IPS DF 6.9 (cell line): ENCODE measurements around the gene CEMP1.

Experiments
- DNase-seq: peaks from one replicate; pipeline ENCODE4 v3.0.0-alpha.2; 2013; ENCODE audit warnings: low read depth, low spot score
- H3K27ac ChIP-seq: one replicate; pipeline ENCODE4 v1.5.1; 2013; ENCODE audit warnings: low read length, control low read depth
- H3K27me3 ChIP-seq: 2 replicates; pipeline ENCODE4 v1.6.1; 2013; ENCODE audit warnings: mild to moderate bottlenecking, low read length; ENCODE audit not compliant: control insufficient read depth, insufficient read depth
- H3K36me3 ChIP-seq: 2 replicates; pipeline ENCODE4 v1.6.1; 2013; ENCODE audit warnings: low read length; ENCODE audit not compliant: control insufficient read depth, insufficient read depth
- H3K4me1 ChIP-seq: 2 replicates; pipeline ENCODE4 v1.6.1; 2013; ENCODE audit warnings: low read length; ENCODE audit not compliant: control insufficient read depth, insufficient read depth
- H3K4me3 ChIP-seq: 2 replicates; pipeline ENCODE4 v1.5.1; 2013; ENCODE audit warnings: mild to moderate bottlenecking, low read length
- H3K9me3 ChIP-seq: 2 replicates; pipeline ENCODE4 v1.6.1; 2013; ENCODE audit warnings: low read length, inconsistent platforms; ENCODE audit not compliant: control insufficient read depth, insufficient read depth
- WGBS: extraction: QIAGEN DNeasy Blood & Tissue Kit; methylation state at CpG from one replicate; pipeline ENCODE4 v1.1.7; 2013; ENCODE audit warnings: mixed read lengths, missing lambda C conversion rate; ENCODE audit not compliant: insufficient read length, insufficient coverage; 5-methylcytosine and 5-hydroxymethylcytosine counted together

Gene CEMP1

DNA sequence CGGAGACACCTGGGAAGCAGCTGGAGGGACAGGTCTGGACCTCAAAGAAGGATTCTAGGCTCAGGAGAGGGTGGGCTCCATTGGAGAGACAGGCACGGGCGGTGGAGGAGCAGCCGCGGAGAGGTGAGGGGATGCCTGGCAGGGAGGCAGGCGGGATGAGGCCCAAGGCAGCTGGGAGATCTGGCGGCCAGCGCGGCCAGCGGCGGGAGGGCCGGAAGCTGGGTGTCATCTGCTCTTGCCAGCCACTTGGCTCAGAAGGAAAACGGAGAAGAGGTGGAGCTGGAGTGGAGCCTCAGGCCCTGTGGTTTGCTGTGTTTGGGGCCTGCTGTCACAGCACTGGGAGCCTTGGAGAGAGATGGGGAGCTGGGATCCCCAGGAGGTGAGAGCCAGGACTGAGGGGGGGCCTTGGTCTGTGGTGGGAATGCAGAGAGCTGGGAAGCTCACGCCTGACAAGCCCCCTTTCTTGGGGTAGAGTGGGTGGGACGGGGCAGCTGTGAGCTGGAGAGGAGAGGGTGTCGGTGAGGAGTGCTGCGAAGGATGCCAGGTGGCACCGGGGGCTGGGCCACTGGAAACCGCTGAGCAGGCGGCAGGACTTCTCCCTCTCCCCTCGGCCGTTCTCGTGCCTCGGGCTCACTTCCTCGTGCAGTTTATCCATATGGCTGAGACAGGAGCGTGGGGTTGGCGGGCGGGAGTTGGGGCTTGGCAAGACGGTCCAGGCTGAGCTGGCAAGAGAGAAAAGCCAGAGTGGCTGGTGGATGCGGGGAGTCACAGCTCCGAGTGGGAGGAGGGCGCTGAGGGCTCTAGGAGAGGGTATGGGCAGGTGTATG lies 48.3 kb downstream of the CEMP1 start:
- no peak for DNase-seq
- Histone ChIP-seq H3K9me3 (no peaks in the 10 kb centered on the region), H3K4me3 (no peak overlapping the region), H3K36me3 (no peaks in the 10 kb centered on the region), H3K27ac (no peak overlapping the region), H3K27me3 (no peaks in the 10 kb centered on the region), H3K4me1 (no peaks in the 10 kb centered on the region)
- WGBS, result no CpG with 5 or more reads among the region's 32 CpGs

DNA sequence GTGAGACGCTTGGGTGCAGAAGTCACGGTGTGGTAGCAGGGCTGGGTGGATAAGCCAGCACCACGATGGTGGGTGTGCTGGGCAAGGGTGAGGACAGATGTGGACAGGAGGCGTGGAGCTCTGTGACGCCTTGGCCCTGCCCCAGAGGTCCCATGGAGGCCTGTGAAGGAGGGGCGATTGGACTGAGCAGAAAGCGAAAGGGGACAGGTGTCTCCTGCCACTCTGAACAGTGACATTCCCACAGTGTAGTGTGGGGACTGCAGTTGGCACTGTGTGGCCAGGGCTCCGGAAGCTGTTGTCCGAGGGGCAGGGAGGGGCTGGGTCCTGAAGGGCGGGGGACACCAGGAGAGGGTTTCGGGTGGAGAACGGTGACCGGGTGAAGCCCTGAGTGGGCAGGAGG lies 49.0 kb downstream of the CEMP1 start:
- H3K4me1 ChIP-seq, result no peaks in the 10 kb centered on the region
- no peak overlapping the region for H3K27ac ChIP-seq
- no peak for DNase-seq
- whole genome bisulfite sequencing, result no CpG with 5 or more reads among the region's 13 CpGs
- no peaks in the 10 kb centered on the region for H3K27me3 ChIP-seq
- H3K4me3 ChIP-seq, result no peak overlapping the region
- H3K9me3 ChIP-seq, result no peaks in the 10 kb centered on the region
- H3K36me3 ChIP-seq, result no peaks in the 10 kb centered on the region

DNA sequence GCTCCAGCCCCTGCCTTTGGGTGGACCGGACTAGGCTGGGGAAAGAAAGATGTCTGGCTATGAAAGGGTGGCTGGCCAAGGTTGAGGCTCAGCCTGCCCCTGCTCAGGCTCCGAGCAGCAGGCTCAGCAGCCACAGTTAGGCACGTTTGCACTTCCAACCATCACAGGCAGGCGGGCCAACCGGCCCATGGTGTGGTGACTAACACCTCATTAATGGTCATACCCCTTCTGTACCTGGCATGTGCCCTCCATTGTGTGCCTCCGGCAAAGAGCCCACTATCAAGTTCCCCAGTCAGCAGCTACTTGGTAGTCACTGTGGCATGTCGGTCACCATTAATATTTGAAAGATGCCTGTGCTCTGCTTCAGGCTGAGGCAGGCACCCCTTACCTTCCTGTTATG lies 49.5 kb downstream of the CEMP1 start:
- WGBS, result no CpG with 5 or more reads among the region's 7 CpGs
- no peaks in the 10 kb centered on the region for H3K36me3 ChIP-seq
- DNase-seq, result no peak

DNA sequence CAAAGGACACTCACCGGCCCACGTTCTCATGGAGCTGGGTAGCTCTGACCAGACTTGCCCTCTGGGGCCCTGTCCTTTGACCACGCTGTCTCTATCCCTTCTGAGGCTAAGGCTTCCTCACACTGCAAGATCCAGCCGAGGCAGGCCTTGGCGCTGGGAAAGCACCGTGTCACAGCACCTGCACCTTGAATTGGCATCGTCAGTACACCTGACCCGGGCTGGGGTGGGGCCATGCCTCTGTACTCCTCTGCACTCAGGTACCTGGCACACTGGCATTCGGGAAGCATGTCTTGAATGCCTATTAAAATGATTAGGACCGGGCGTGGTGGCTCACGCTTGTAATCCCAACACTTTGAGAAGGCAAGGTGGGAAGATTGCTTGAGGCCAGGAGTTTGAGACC lies 50.3 kb downstream of the CEMP1 start:
- no peaks in the 10 kb centered on the region for H3K27me3 ChIP-seq
- H3K4me3 ChIP-seq, result no peak overlapping the region
- no peak for DNase-seq
- H3K36me3 ChIP-seq, result no peaks in the 10 kb centered on the region
- WGBS, result no CpG with 5 or more reads among the region's 12 CpGs
- no peaks in the 10 kb centered on the region for H3K9me3 ChIP-seq
- no peak overlapping the region for H3K27ac ChIP-seq
- H3K4me1 ChIP-seq, result no peaks in the 10 kb centered on the region; the same call in 1 of the 2 replicates

More for the DNA sequence above, 49.5 kb downstream of the CEMP1 start:
- Histone ChIP-seq H3K4me1 (no peaks in the 10 kb centered on the region), H3K4me3 (no peak overlapping the region), H3K27ac (no peak overlapping the region), H3K9me3 (no peaks in the 10 kb centered on the region), H3K27me3 (no peaks in the 10 kb centered on the region)
